Effector memory CD8-positive, alpha-beta T cell (primary cell): ENCODE data around the gene SYNE4.
A peak's percentile ranks its signal among the peaks of the same experiment; 100 is the strongest.
"Not testable (repeated sequence)": the region's sequence is repeated elsewhere in the genome, so short reads cannot be mapped to it uniquely, and the experiment has no call there.

Experiments
- ATAC-seq: fragments of 150-1000 bp; cut with Tn5 transposase; replicated peaks from 2 replicates; pipeline ENCODE4 v1.10.0; 2021; ENCODE audit warnings: mild to moderate bottlenecking, moderate library complexity
- DNase-seq, 3 experiments: peaks; one replicate each; pipeline ENCODE4 v3.0.0; 2021
- H3K27ac Mint-ChIP-seq, 2 donors: one replicate each; pipeline ENCODE4 v1.8.0; 2022; ENCODE audit warnings: mild to moderate bottlenecking in 2 of 2, mixed read lengths in 2 of 2, moderate library complexity in 2 of 2
- H3K27me3 Mint-ChIP-seq, 2 donors: one replicate each; pipeline ENCODE4 v1.8.0; 2022; ENCODE audit warnings: mixed read lengths in 2 of 2
- H3K36me3 Mint-ChIP-seq: one replicate; pipeline ENCODE4 v1.8.0; 2022; ENCODE audit warnings: mild to moderate bottlenecking, moderate library complexity, mixed read lengths; ENCODE audit not compliant: insufficient read depth
- H3K4me1 Mint-ChIP-seq, 2 donors: one replicate each; pipeline ENCODE4 v1.8.0; 2022; ENCODE audit warnings: low read depth in 2 of 2, mixed read lengths in 2 of 2
- H3K4me3 Mint-ChIP-seq, 2 donors: one replicate each; pipeline ENCODE4 v1.8.0; 2022; ENCODE audit warnings: mild to moderate bottlenecking in 2 of 2, mixed read lengths in 2 of 2, moderate library complexity in 2 of 2
- H3K9me3 Mint-ChIP-seq, 2 donors: one replicate each; pipeline ENCODE4 v1.8.0; 2022; ENCODE audit warnings: mixed read lengths in 2 of 2

SYNE4 gene

GRCh38 chr19:35973487-35973886, 35.1 kb downstream of the SYNE4 start:
- Mint-ChIP-seq H3K4me1 (peaks cover 7 to 10% of the 10 kb centered on the region in 2 donors), H3K27me3 (peaks cover 0 to 21% of the 10 kb centered on the region in 2 donors), H3K27ac (no peak overlapping the region), H3K36me3 (peaks cover 4% of the 10 kb centered on the region), H3K4me3 (no peak overlapping the region), H3K9me3 (no peaks in the 10 kb centered on the region)
- ATAC-seq = no peak
- no peak for DNase-seq

GRCh38 chr19:35966771-35967170, 41.8 kb downstream of the SYNE4 start:
- DNase-seq (peak in 1 of 3 experiments; percentile 18), ATAC-seq (peak; percentile 91)
- Mint-ChIP-seq H3K4me1 (peaks cover 17 to 19% of the 10 kb centered on the region in 2 donors), H3K36me3 (peaks cover 4% of the 10 kb centered on the region), H3K27ac (no peak overlapping the region), H3K9me3 (no peaks in the 10 kb centered on the region), H3K4me3 (peak overlapping the region; percentile 38 to 60), H3K27me3 (no peaks in the 10 kb centered on the region)

- Mint-ChIP-seq H3K27ac (no peak overlapping the region), H3K27me3 (no peaks in the 10 kb centered on the region)
- ATAC-seq = no peak
Observed at GRCh38 chr19:35963514-35963913, 45.1 kb downstream of the SYNE4 start.

GRCh38 chr19:35960432-35960972, 48.1 kb downstream of the SYNE4 start:
- no peaks in the 10 kb centered on the region for H3K9me3 Mint-ChIP-seq
- DNase-seq (no peak), ATAC-seq (no peak)
- peaks cover 4% of the 10 kb centered on the region for H3K36me3 Mint-ChIP-seq
- peak overlapping the region; percentile 4 to 86 for H3K4me3 Mint-ChIP-seq
- H3K4me1 Mint-ChIP-seq = peaks cover 14 to 18% of the 10 kb centered on the region in 2 donors
- no peak overlapping the region for H3K27ac Mint-ChIP-seq
- no peaks in the 10 kb centered on the region for H3K27me3 Mint-ChIP-seq

More at GRCh38 chr19:35963514-35963913, 45.1 kb downstream of the SYNE4 start:
- Mint-ChIP-seq H3K9me3 (no peaks in the 10 kb centered on the region), H3K4me3 (no peak overlapping the region), H3K36me3 (peaks cover 4% of the 10 kb centered on the region), H3K4me1 (peaks cover 18 to 21% of the 10 kb centered on the region in 2 donors)
- peak; percentile 24 to 34 (median 32) for DNase-seq

- Mint-ChIP-seq H3K27me3 (no peaks in the 10 kb centered on the region), H3K27ac (no peak overlapping the region), H3K4me3 (peak overlapping the region; percentile 68 to 86), H3K36me3 (peaks cover 4% of the 10 kb centered on the region), H3K4me1 (peaks cover 18 to 22% of the 10 kb centered on the region in 2 donors), H3K9me3 (no peaks in the 10 kb centered on the region)
- ATAC-seq = no peak
- no peak for DNase-seq
Observed at GRCh38 chr19:35959968-35960320, 48.7 kb downstream of the SYNE4 start.

- Mint-ChIP-seq H3K4me1 (peaks cover 19 to 24% of the 10 kb centered on the region in 2 donors), H3K36me3 (peaks cover 4% of the 10 kb centered on the region), H3K27ac (no peak overlapping the region), H3K27me3 (no peaks in the 10 kb centered on the region), H3K9me3 (no peaks in the 10 kb centered on the region), H3K4me3 (peak overlapping the region; percentile 68 to 86)
- ATAC-seq = peak; percentile 99
- peak; percentile 75 to 79 (median 76) for DNase-seq
Observed at GRCh38 chr19:35959040-35959967, 49.3 kb downstream of the SYNE4 start.

- H3K4me1 Mint-ChIP-seq = peaks cover 25 to 30% of the 10 kb centered on the region in 2 donors
- H3K9me3 Mint-ChIP-seq = no peaks in the 10 kb centered on the region
- H3K4me3 Mint-ChIP-seq = peak overlapping the region; percentile 68 to 86
- no peak for DNase-seq
- H3K27ac Mint-ChIP-seq = no peak overlapping the region
- ATAC-seq = no peak
- H3K27me3 Mint-ChIP-seq = no peaks in the 10 kb centered on the region
- H3K36me3 Mint-ChIP-seq = peaks cover 4% of the 10 kb centered on the region
Observed at GRCh38 chr19:35958660-35959039, 50.0 kb downstream of the SYNE4 start.

- not testable (repeated sequence) for ATAC-seq, H3K9me3 Mint-ChIP-seq, H3K27me3 Mint-ChIP-seq, H3K36me3 Mint-ChIP-seq, DNase-seq
- H3K4me3 Mint-ChIP-seq = peak overlapping the region in 1 of 2 donors; percentile 28
- peaks cover 35 to 42% of the 10 kb centered on the region in 2 donors for H3K4me1 Mint-ChIP-seq
- peak overlapping the region in 1 of 2 donors; percentile 58 for H3K27ac Mint-ChIP-seq
Observed at GRCh38 chr19:35957411-35957810, 51.2 kb downstream of the SYNE4 start.

- Mint-ChIP-seq H3K27ac (peak overlapping the region in 1 of 2 donors; percentile 69), H3K9me3 (no peaks in the 10 kb centered on the region), H3K4me3 (peak overlapping the region in 1 of 2 donors; percentile 76), H3K36me3 (peaks cover 5% of the 10 kb centered on the region), H3K27me3 (no peaks in the 10 kb centered on the region), H3K4me1 (peaks cover 39 to 52% of the 10 kb centered on the region in 2 donors)
- DNase-seq = no peak
- ATAC-seq = no peak
Observed at GRCh38 chr19:35955881-35956634, 52.6 kb downstream of the SYNE4 start.
